ENCODE data around the gene PPWD1. TPM values are rescaled to one million over a fixed set of nuclear protein-coding genes. Genes with fewer than 3 reads are reported as not detected.
A peak's percentile ranks its signal among the peaks of the same experiment; 100 is the strongest.

The PPWD1 gene
- total and polyA plus RNA-seq, 2 of the 13 experiments (the other 11 are each of a cell fraction or from before 2014, with no cell fraction given), result 7.4 to 44.3 TPM

- TF ChIP-seq PRDM15 (CRISPR knock-in tag; IDR thresholded peaks at IDR 0.05), result no peak
- no peak for TF ChIP-seq SOX13 (IDR thresholded peaks at IDR 0.05)
- 0 out of 4 replicates have a peak, but pooled peaks of 1 of the 2 experiments have one; percentile 5 for TF ChIP-seq SOX13 (CRISPR knock-in tag; conservative IDR thresholded peaks at IDR 0.05 in 1 of 2, IDR thresholded peaks at IDR 0.05 in 1 of 2)
- no peak for TF ChIP-seq ZNF678 (CRISPR knock-in tag; IDR thresholded peaks at IDR 0.05)
- no peak for TF ChIP-seq SAFB2 (CRISPR knock-in tag; IDR thresholded peaks at IDR 0.05; ENCODE audit: borderline replicate concordance, low read depth)
- no peak for TF ChIP-seq ZNF773 (CRISPR knock-in tag; IDR thresholded peaks at IDR 0.05; ENCODE audit: borderline replicate concordance)
- no peak for TF ChIP-seq ZNF747 (CRISPR knock-in tag; IDR thresholded peaks at IDR 0.05; ENCODE audit: borderline replicate concordance)
- TF ChIP-seq BRCA1 (CRISPR knock-in tag; IDR thresholded peaks at IDR 0.05), result no peak
- no peak for TF ChIP-seq ZNF761 (CRISPR knock-in tag; conservative IDR thresholded peaks at IDR 0.05)
- TF ChIP-seq RORA (CRISPR knock-in tag; IDR thresholded peaks at IDR 0.05), result no peak
- 0 out of 2 replicates have a peak, but pooled peaks have one; percentile 15 for TF ChIP-seq POGK (CRISPR knock-in tag; conservative IDR thresholded peaks at IDR 0.05)
- no peak for TF ChIP-seq PAF1 (CRISPR knock-in tag; IDR thresholded peaks at IDR 0.05)
- TF ChIP-seq MNT (IDR thresholded peaks at IDR 0.05), result no peak
- TF ChIP-seq MYPOP (CRISPR knock-in tag; IDR thresholded peaks at IDR 0.05), result no peak
- no peak; the same call in 1 of the 2 replicates for TF ChIP-seq TFE3 (CRISPR knock-in tag; IDR thresholded peaks at IDR 0.05)
- TF ChIP-seq ZNF549 (CRISPR knock-in tag; IDR thresholded peaks at IDR 0.05), result no peak
- no peak for TF ChIP-seq ZNF749 (CRISPR knock-in tag; IDR thresholded peaks at IDR 0.05; ENCODE audit: borderline replicate concordance)
- no peak for TF ChIP-seq SCMH1 (CRISPR knock-in tag; IDR thresholded peaks at IDR 0.05; ENCODE audit: borderline replicate concordance)
Measured at GRCh38 chr5:65624571-65625555, 61.8 kb downstream of the PPWD1 start, which contains the start of the genes SHLD3 and TRAPPC13 (continued).

Data from HepG2 (cell line).